Spinal cord (tissue), 10 donors: ENCODE data around the gene CLIP1. TPM values are rescaled to one million over a fixed set of nuclear protein-coding genes. Genes with fewer than 3 reads are reported as not detected.
"Not testable (repeated sequence)": the region's sequence is repeated elsewhere in the genome, so short reads cannot be mapped to it uniquely, and the experiment has no call there.

ENCODE experiments used
- DNase-seq, 6 donors: peaks; one replicate each; pipeline versions ENCODE4 v3.0.0 to v3.0.0-alpha.2; 2013 to 2015; ENCODE audit warnings: low spot score in 6 of 6, low read depth in 4 of 6
- H3K27ac ChIP-seq: one replicate; pipeline ENCODE4 v1.5.1; 2013; ENCODE audit warnings: low read depth, low read length, control low read depth
- H3K27me3 ChIP-seq: one replicate; pipeline ENCODE4 v1.6.1; 2013; ENCODE audit warnings: low read length; ENCODE audit not compliant: control insufficient read depth, insufficient read depth
- H3K36me3 ChIP-seq: one replicate; pipeline ENCODE4 v1.6.1; 2013; ENCODE audit warnings: low read length; ENCODE audit not compliant: control insufficient read depth, insufficient read depth
- H3K4me1 ChIP-seq: one replicate; pipeline ENCODE4 v1.6.1; 2013; ENCODE audit warnings: low read length; ENCODE audit not compliant: control insufficient read depth, insufficient read depth
- H3K4me3 ChIP-seq: one replicate; pipeline ENCODE4 v1.5.1; 2013; ENCODE audit warnings: low read depth, low read length, control low read depth
- H3K9me3 ChIP-seq: one replicate; pipeline ENCODE4 v1.6.1; 2013; ENCODE audit warnings: low read length; ENCODE audit not compliant: control insufficient read depth, insufficient read depth
- WGBS: methylation state at CpG from one replicate; pipeline ENCODE4 v1.1.5; 2013; ENCODE audit warnings: missing lambda C conversion rate; ENCODE audit not compliant: insufficient coverage; 5-methylcytosine and 5-hydroxymethylcytosine counted together
- polyA plus RNA-seq, 2 donors: library from polyadenylated mRNA; unstranded; fragments of 120-200 nt; gene quantifications; one replicate each; pipeline ENCODE4 v1.2.1, GENCODE V29; 2013; ENCODE audit not compliant: insufficient read length in 2 of 2
- total RNA-seq, 2 donors: library from RNA; depleted of rRNA in 1 of 2; stranded (reverse); fragments of 120-200 nt in 1 of 2; fragments of >200 nt in 1 of 2; gene quantifications; one replicate each; pipeline versions ENCODE4 v1.2.3 to v1.2.4, GENCODE V29; 2013 to 2014
- donor health status: healthy.

The CLIP1 gene
- total and polyA plus RNA-seq, 4 donors = 52.1 to 53.6 (median 52.9) TPM

DNA sequence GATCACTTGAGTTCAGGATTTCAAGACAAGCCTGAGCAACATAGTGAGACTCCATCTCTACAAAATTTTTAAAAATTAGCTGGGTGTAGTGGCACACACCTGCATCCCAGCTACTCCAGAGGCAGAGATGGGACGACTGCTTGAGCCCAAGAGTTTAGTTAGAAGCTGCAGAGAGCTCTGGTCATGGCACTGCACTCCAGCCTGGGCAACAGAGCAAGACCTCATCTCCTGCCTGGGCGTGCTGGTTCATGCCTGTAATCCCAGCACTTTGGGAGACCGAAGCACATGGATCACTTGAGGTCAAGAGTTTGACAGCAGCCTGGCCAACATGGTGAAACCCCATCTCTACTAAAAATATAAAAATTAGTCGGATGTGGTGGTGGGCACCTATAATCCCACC is 20.2 kb downstream of the CLIP1 start:
- Histone ChIP-seq H3K27me3 (no peaks in the 10 kb centered on the region), H3K36me3 (peaks cover 10% of the 10 kb centered on the region), H3K27ac (no peak overlapping the region), H3K4me1 (peaks cover 6% of the 10 kb centered on the region), H3K9me3 (no peaks in the 10 kb centered on the region), H3K4me3 (no peak overlapping the region)
- WGBS = 91% methylated on average over 2 of the region's 4 CpGs
- DNase-seq = no peak

DNA sequence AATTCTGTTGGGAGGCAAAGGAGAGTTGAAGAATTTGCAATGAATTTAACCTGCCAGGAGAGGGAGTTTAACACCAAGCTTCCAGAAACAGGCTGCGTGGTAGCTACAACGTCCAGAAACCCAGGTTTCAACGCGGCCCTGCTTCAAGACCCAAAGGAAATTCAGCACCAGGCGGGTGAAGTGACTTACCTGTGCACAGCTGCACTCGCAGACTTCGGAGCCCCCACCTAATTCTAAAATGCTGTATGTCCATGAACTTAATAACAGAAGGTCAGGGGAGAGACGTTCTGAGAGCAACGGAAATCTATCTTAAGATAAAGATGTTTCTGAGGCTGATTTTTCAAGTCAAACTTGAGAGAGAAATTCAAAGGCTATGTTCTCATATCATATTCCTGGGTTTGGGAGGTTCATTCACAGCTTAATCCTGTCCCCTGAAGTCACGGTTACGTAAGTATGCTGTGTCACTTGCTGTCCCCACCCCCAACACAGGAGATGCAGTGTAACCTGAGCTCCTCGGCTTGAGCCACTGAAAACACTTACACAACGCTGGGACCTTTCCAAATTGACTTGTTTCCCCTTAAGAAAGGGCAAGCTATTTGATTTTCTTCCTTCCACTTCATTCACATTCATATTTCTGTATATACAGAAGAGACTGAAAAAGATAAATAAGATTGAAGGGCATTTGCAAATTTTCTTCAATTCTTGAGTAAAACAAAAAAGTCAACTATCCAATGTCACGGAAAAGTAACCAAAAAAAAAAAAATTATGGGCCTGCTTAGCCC is 22.7 kb downstream of the CLIP1 start:
- Histone ChIP-seq H3K27me3 (no peaks in the 10 kb centered on the region), H3K4me1 (peaks cover 6% of the 10 kb centered on the region), H3K4me3 (no peak overlapping the region), H3K27ac (peak overlapping the region; percentile 47), H3K36me3 (peaks cover 6% of the 10 kb centered on the region), H3K9me3 (no peaks in the 10 kb centered on the region)
- 25% methylated on average over 8 of the region's 14 CpGs for WGBS
- peak in 4 of 6 donors; percentile 23 to 82 (median 65) for DNase-seq

DNA sequence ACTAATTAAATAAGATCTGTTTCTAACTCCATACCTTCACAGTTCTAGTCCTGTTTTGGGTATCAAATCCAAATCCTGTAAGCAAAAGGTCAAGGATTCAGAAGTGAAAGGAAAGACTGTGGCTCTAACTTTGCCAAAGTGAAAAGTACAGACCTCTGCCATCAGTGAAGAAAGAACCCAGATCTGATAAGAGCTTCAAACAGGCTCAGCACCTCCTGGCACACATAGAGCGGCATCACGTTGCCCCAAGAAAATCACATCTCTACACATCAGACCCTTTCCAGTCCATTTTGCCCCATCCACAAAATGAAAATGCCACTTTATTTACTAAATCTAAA is 23.2 kb downstream of the CLIP1 start:
- Histone ChIP-seq H3K4me3 (no peak overlapping the region), H3K4me1 (peaks cover 6% of the 10 kb centered on the region), H3K27ac (peak overlapping the region; percentile 12), H3K27me3 (no peaks in the 10 kb centered on the region), H3K9me3 (no peaks in the 10 kb centered on the region), H3K36me3 (peaks cover 4% of the 10 kb centered on the region)
- DNase-seq = no peak
- no CpG with 5 or more reads among the region's 2 CpGs for WGBS

GRCh38 chr12:122397981-122398380 is 24.5 kb downstream of the CLIP1 start:
- no CpG with 5 or more reads among the region's 6 CpGs for WGBS
- not testable (repeated sequence) for H3K4me1 ChIP-seq

GRCh38 chr12:122395319-122395718 is 27.1 kb downstream of the CLIP1 start:
- no peak for DNase-seq
- WGBS = 75% methylated on average over 2 of the region's 3 CpGs
- Histone ChIP-seq H3K4me3 (no peak overlapping the region), H3K27ac (no peak overlapping the region), H3K36me3 (peaks cover 2% of the 10 kb centered on the region), H3K9me3 (no peaks in the 10 kb centered on the region), H3K4me1 (peaks cover 5% of the 10 kb centered on the region), H3K27me3 (no peaks in the 10 kb centered on the region)

More at GRCh38 chr12:122397981-122398380, 24.5 kb downstream of the CLIP1 start:
- H3K27ac ChIP-seq, DNase-seq, H3K4me3 ChIP-seq, H3K36me3 ChIP-seq, H3K9me3 ChIP-seq, H3K27me3 ChIP-seq: not testable (repeated sequence)

- WGBS = 92% methylated on average over 2 of the region's 15 CpGs
- H3K4me1 ChIP-seq = peaks cover 3% of the 10 kb centered on the region
Measured at GRCh38 chr12:122394626-122395194, 27.8 kb downstream of the CLIP1 start.

GRCh38 chr12:122393817-122394216 is 28.7 kb downstream of the CLIP1 start:
- H3K4me3 ChIP-seq = no peak overlapping the region
- no peaks in the 10 kb centered on the region for H3K9me3 ChIP-seq
- H3K27me3 ChIP-seq = no peaks in the 10 kb centered on the region
- WGBS = 100% methylated on average over 2 of the region's 4 CpGs
- H3K27ac ChIP-seq = no peak overlapping the region
- no peak for DNase-seq
- H3K36me3 ChIP-seq = peaks cover 2% of the 10 kb centered on the region
- H3K4me1 ChIP-seq = no peaks in the 10 kb centered on the region

More at GRCh38 chr12:122394626-122395194, 27.8 kb downstream of the CLIP1 start:
- Histone ChIP-seq H3K9me3 (no peaks in the 10 kb centered on the region), H3K27me3 (no peaks in the 10 kb centered on the region), H3K4me3 (no peak overlapping the region), H3K27ac (no peak overlapping the region), H3K36me3 (peaks cover 2% of the 10 kb centered on the region)
- no peak for DNase-seq

DNA sequence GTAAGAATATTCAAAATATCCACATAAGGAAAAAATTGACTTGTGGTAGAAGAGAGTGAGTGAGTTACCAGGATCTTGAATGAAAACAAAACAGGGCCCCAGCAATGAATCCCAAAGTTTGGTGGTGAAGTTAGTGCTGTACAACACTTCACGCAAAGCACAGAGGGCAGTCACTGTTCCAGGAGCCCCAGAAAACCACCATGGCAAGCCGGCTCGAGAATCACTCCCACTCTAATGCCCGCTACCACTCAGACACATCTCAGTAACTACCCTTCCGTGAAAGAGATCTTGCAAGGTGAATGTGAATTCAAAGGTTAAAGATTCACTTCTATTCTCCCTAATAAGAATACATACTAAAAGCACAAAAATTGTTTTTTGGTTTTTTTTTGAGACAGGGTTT is 30.1 kb downstream of the CLIP1 start:
- Histone ChIP-seq H3K36me3 (no peaks in the 10 kb centered on the region), H3K27ac (no peak overlapping the region), H3K4me3 (no peak overlapping the region), H3K4me1 (no peaks in the 10 kb centered on the region), H3K9me3 (no peaks in the 10 kb centered on the region), H3K27me3 (no peaks in the 10 kb centered on the region)
- no peak for DNase-seq
- no CpG with 5 or more reads among the region's 5 CpGs for WGBS

- no peak overlapping the region for H3K27ac ChIP-seq
- WGBS = 100% methylated on average over 3 of the region's 7 CpGs
- H3K9me3 ChIP-seq = no peaks in the 10 kb centered on the region
- no peaks in the 10 kb centered on the region for H3K4me1 ChIP-seq
- no peak overlapping the region for H3K4me3 ChIP-seq
- no peaks in the 10 kb centered on the region for H3K36me3 ChIP-seq
- DNase-seq = no peak
- no peaks in the 10 kb centered on the region for H3K27me3 ChIP-seq
Measured at GRCh38 chr12:122389677-122390076, 32.8 kb downstream of the CLIP1 start.

GRCh38 chr12:122387887-122388286 is 34.6 kb downstream of the CLIP1 start:
- H3K36me3 ChIP-seq = no peaks in the 10 kb centered on the region
- WGBS = no CpG with 5 or more reads among the region's 6 CpGs
- H3K27ac ChIP-seq = no peak overlapping the region
- DNase-seq = no peak
- H3K4me3 ChIP-seq = no peak overlapping the region
- H3K4me1 ChIP-seq = no peaks in the 10 kb centered on the region
- H3K27me3 ChIP-seq = no peaks in the 10 kb centered on the region
- H3K9me3 ChIP-seq = no peaks in the 10 kb centered on the region
